Endothelial cell (in vitro differentiated cells): ENCODE results near the gene MYL3. TPM values are rescaled to one million over a fixed set of nuclear protein-coding genes. Genes with fewer than 3 reads are reported as not detected.
"Not testable (repeated sequence)": the region's sequence is repeated elsewhere in the genome, so short reads cannot be mapped to it uniquely, and the experiment has no call there.

Experiments used
- DNase-seq: peaks from one replicate; pipeline ENCODE4 v3.0.0; 2021; ENCODE audit warnings: low spot score
- H3K27ac Mint-ChIP-seq: one replicate; pipeline ENCODE4 v1.8.0; 2021; ENCODE audit warnings: mixed read lengths, inconsistent platforms; ENCODE audit not compliant: unreplicated experiment
- H3K27me3 Mint-ChIP-seq: one replicate; pipeline ENCODE4 v1.8.0; 2021; ENCODE audit warnings: mild to moderate bottlenecking, moderate library complexity, mixed read lengths, inconsistent platforms; ENCODE audit not compliant: unreplicated experiment
- H3K36me3 Mint-ChIP-seq: one replicate; pipeline ENCODE4 v1.8.0; 2021; ENCODE audit warnings: mild to moderate bottlenecking, low read depth, mixed read lengths, inconsistent platforms; ENCODE audit not compliant: unreplicated experiment
- H3K4me1 Mint-ChIP-seq: one replicate; pipeline ENCODE4 v1.8.0; 2021; ENCODE audit warnings: mild to moderate bottlenecking, mixed read lengths, inconsistent platforms; ENCODE audit not compliant: unreplicated experiment
- H3K4me3 Mint-ChIP-seq: one replicate; pipeline ENCODE4 v1.8.0; 2021; ENCODE audit warnings: mild to moderate bottlenecking, mixed read lengths, inconsistent platforms; ENCODE audit not compliant: unreplicated experiment
- H3K9me3 Mint-ChIP-seq: one replicate; pipeline ENCODE4 v1.8.0; 2021; ENCODE audit warnings: mixed read lengths, inconsistent platforms; ENCODE audit not compliant: unreplicated experiment
- long read RNA-seq: library from polyadenylated mRNA; unstranded; transcript quantifications from one replicate; pipeline ENCODE4 v2.0.0, GENCODE V29; 2020; ENCODE audit not compliant: unreplicated experiment
- total RNA-seq: library from RNA; stranded (reverse); fragmentation: NEBNext Ultra II Directional; extraction: Animal tissue kit (Norgen Biotek cat#: 25700); gene quantifications from one replicate; pipeline ENCODE4 v1.2.1, GENCODE V29; 2021; ENCODE audit not compliant: unreplicated experiment
- TF ChIP-seq, protein P1 (sequence below): fragments of 200-600 bp; sonication (generic); IDR thresholded peaks from one replicate; pipeline ENCODE4 v1.5.0; 2021; ENCODE audit warnings: antibody characterized with exemption; ENCODE audit not compliant: unreplicated experiment

Gene MYL3
- total RNA-seq = not detected
- long read RNA-seq = 0 reads

DNA sequence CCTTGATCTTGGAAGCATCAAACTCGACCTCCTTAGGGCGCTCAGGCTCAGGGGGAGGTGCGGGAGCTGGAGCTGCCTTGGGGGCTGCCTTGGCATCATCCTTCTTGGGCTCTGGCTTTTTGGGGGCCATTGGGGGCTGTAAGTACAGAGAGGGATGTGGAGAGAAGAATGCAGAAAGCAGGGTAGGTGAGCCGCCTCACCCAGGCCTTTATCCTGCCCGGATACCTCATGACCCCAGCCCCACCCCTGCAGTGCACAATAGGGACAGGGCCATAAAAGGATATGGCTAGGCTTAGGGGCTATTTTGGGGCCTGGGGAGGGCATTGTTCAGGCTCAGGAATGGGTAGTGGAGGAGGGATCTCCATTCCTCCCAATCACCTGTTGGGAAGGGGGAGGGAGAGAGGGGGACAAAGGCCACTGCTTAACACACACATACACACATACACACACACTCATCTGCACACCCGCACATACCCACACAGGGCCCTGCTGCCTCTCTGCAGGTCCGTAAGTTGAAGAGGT is at the start of gene MYL3:
MYL3 (minus strand) TSS at position 184 of the 522 bp plus-strand sequence; CDS start at position 130, 54 bp downstream.
- peaks cover 10% of the 10 kb centered on the region for H3K27me3 Mint-ChIP-seq
- H3K4me1 Mint-ChIP-seq = no peaks in the 10 kb centered on the region
- H3K36me3 Mint-ChIP-seq = no peaks in the 10 kb centered on the region
- no peak for DNase-seq
- H3K4me3 Mint-ChIP-seq = no peak within 1 kb of the TSS
- H3K9me3 Mint-ChIP-seq = no peaks in the 10 kb centered on the region
- no peak within 1 kb of the TSS for H3K27ac Mint-ChIP-seq
- TF ChIP-seq, protein P1, sequence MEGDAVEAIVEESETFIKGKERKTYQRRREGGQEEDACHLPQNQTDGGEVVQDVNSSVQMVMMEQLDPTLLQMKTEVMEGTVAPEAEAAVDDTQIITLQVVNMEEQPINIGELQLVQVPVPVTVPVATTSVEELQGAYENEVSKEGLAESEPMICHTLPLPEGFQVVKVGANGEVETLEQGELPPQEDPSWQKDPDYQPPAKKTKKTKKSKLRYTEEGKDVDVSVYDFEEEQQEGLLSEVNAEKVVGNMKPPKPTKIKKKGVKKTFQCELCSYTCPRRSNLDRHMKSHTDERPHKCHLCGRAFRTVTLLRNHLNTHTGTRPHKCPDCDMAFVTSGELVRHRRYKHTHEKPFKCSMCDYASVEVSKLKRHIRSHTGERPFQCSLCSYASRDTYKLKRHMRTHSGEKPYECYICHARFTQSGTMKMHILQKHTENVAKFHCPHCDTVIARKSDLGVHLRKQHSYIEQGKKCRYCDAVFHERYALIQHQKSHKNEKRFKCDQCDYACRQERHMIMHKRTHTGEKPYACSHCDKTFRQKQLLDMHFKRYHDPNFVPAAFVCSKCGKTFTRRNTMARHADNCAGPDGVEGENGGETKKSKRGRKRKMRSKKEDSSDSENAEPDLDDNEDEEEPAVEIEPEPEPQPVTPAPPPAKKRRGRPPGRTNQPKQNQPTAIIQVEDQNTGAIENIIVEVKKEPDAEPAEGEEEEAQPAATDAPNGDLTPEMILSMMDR = no peak

DNA sequence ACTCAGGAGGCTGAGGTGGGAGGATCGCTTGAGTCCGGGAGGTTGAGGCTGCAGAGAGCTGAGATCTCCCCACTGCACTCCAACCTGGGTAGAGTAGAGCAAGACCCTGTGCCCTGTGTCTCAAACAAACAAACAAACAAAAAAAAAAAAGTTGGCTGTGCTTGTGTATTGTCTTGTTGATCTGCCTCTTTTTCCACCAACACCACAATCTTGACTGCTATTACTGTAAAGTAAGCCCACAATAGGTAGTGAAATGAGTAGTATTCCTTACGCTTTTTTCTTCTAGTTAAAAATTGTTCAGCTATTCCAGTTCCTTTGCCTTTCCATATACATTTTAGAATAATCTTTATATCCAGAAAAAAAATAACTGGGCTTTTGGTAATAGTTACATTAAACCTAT is 49.7 kb upstream of the MYL3 start:
- H3K9me3 Mint-ChIP-seq = no peaks in the 10 kb centered on the region
- H3K4me3 Mint-ChIP-seq = no peak overlapping the region
- H3K27ac Mint-ChIP-seq = no peak overlapping the region
- H3K4me1 Mint-ChIP-seq = no peaks in the 10 kb centered on the region
- DNase-seq = no peak
- TF ChIP-seq, protein P1 = no peak
- peaks cover 11% of the 10 kb centered on the region for H3K36me3 Mint-ChIP-seq
- H3K27me3 Mint-ChIP-seq = peaks cover 1% of the 10 kb centered on the region

DNA sequence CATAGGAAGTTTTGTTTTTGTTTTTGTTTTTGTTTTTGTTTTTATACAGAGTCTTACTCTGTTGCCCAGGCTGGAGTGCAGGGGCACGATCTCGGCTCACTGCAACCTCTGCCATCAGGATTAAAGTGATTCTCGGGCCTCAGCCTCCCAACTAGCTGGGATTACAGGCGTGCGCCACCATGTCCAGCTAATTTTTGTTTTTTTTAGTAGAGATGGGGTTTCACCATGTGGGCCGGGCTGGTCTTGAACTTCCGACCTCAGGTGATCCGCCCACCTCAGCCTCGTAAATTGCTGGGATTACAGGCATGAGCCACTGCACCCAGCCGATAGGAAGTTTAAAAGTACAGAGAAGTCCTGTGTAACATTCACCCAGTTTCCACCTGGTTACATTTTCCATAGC is 47.7 kb upstream of the MYL3 start:
- not testable (repeated sequence) for H3K36me3 Mint-ChIP-seq, H3K4me3 Mint-ChIP-seq, H3K27me3 Mint-ChIP-seq, H3K4me1 Mint-ChIP-seq, H3K9me3 Mint-ChIP-seq, H3K27ac Mint-ChIP-seq, DNase-seq

DNA sequence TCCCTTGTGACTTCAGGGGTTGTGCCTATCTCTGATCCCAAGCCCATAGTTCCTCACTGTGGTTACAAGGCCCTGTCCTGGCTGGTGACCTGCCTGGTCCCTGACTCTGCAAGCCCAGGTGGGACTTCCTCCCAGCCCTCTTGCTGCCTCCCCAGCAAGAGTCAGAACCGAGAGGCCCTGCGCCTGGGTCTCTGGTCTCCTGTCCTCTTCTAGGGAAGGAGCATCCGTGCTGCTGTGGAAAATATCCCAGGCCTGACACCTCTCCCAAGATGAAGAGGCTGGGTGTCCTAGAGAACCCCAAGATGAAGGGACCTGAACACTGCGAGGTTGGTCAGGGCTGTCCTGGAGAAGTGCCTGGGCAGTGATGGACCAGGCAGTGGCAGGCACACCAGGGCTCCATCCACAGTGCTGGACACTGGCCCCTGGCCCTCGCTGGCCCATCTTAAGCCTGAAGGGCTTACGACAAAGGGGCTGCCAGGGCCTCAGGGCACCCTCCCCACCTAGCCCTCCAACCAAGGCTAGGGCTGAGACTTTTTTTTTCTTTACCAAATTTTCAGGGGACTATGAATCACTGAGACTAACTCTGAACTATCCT is 47.0 kb upstream of the MYL3 start:
- no peak overlapping the region for H3K4me3 Mint-ChIP-seq
- H3K27ac Mint-ChIP-seq = no peak overlapping the region
- H3K4me1 Mint-ChIP-seq = no peaks in the 10 kb centered on the region
- TF ChIP-seq, protein P1 = no peak
- no peaks in the 10 kb centered on the region for H3K36me3 Mint-ChIP-seq
- no peak for DNase-seq
- no peaks in the 10 kb centered on the region for H3K9me3 Mint-ChIP-seq
- H3K27me3 Mint-ChIP-seq = peaks cover 3% of the 10 kb centered on the region

DNA sequence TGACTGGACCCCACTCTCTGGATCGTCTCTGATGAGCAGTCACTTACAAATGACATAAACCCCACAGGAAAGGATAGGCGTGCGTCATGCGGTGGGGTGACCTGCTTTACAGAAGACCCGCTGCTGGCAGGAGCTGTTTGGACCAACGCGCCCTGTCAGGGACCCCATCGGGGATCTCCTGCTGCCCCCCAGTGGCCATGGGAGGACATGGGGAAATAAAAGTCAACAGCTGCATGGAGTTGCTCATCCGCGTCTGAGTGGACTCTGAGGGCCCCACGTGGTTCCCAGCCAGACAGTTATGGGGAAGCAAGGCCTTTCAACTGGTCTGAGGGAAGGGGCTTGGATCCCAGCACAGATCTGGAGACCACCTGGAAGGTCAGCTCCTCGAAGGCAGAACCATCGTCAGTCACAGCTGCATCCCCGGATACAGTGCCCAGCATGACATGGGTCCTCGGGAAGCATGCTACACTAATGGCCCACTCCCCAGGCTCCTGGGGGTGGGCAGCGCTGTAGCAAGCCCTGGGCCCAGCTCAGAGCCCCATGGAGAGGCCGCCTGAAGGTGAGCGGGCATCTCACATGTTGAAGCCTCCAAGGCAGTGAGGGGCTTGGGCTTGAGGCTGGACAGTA is 46.4 kb upstream of the MYL3 start:
- TF ChIP-seq, protein P1 = peak; percentile 76
- no peaks in the 10 kb centered on the region for H3K9me3 Mint-ChIP-seq
- H3K4me1 Mint-ChIP-seq = no peaks in the 10 kb centered on the region
- H3K27me3 Mint-ChIP-seq = peaks cover 5% of the 10 kb centered on the region
- H3K27ac Mint-ChIP-seq = no peak overlapping the region
- DNase-seq = peak; percentile 93
- H3K36me3 Mint-ChIP-seq = no peaks in the 10 kb centered on the region
- no peak overlapping the region for H3K4me3 Mint-ChIP-seq
